LNCAP (cell line): Measurements from ENCODE around the gene ADAD2.

ENCODE experiments used
- CTCF ChIP-seq: fragments of 450-650 bp; IDR thresholded peaks from 2 replicates; pipeline ENCODE4 v1.5.1; 2017; ENCODE audit warnings: mild to moderate bottlenecking

ADAD2 gene

GRCh38 chr16:84178892-84179611, 11.9 kb upstream of the ADAD2 start:
- no peak for TF ChIP-seq CTCF

DNA sequence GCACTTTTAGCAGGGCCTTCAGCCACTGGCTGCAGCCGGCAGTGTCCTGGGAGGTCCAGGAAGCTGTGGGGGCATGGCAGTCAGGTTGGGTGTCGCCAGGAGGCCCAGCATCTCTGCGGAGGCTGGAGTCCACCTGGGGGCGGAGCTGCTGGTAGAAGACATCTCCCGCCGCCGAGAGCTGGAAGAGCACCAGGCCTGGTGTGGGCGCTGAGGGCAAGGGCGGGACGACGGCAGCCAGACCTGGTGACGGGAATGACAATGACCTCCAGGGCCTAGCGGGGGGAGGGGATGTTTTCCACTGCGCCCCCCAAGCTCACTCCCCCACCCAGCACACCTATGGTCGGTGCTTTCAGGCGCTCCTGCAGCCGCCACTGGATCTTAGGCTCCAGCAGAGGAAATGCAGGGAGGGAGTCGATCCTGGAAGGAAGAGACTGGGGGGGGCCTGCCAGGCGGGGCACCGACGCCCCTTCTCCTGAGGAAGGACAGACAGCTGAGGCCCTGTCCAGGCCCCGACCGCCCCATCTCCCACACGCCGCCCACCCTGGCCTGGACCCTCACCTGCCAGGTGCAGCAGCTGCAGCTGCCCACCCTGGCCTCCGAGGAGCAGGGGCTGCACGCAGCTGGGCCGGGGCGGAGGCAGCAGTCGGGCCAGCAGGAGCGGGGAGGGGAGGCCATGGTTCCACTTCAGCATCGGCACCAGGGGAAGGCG, 11.2 kb upstream of the ADAD2 start:
- no peak for TF ChIP-seq CTCF

GRCh38 chr16:84180519-84181140, 10.3 kb upstream of the ADAD2 start:
- TF ChIP-seq CTCF = no peak

GRCh38 chr16:84181144-84181915, 9.6 kb upstream of the ADAD2 start:
- no peak for TF ChIP-seq CTCF

- TF ChIP-seq CTCF = no peak
Observed at GRCh38 chr16:84182104-84182503, 8.9 kb upstream of the ADAD2 start.

GRCh38 chr16:84182680-84183571, 8.0 kb upstream of the ADAD2 start:
- TF ChIP-seq CTCF = no peak

DNA sequence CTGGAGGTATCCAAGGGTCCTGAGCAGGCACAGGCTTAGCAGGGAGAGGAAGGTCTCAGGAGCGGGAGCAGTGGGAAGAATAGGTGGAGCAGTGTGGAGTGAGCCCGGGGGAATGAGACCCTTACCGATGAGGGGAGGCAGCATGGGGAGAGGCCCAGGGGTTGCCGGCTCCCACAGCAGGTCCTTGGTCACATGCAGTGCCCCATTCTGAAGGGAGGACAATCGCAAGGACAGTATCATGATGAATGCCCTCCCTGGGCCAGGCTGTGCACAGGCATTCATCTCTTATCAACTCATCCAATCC, 7.4 kb upstream of the ADAD2 start:
- no peak for TF ChIP-seq CTCF
